Activated T-cell treated with anti-CD3 and anti-CD28 coated beads, Interleukin-2, amount 50 U/mL, for 4 hours (primary cell): Measurements from ENCODE around the gene CDPF1. TPM values are rescaled to one million over a fixed set of nuclear protein-coding genes. Genes with fewer than 3 reads are reported as not detected.
A peak's percentile ranks its signal among the peaks of the same experiment; 100 is the strongest.

ENCODE experiments used
- ATAC-seq, 2 donors: fragments of 200-7000 bp; cut with Tn5 transposase; one replicate each; pipeline ENCODE4 v1.10.0; 2021
- DNase-seq: peaks from one replicate; pipeline ENCODE4 v3.0.0-alpha.2; 2020
- H3K27me3 Mint-ChIP-seq: one replicate; pipeline ENCODE4 v1.8.0; 2021; ENCODE audit warnings: low read depth, mixed read lengths
- H3K36me3 Mint-ChIP-seq: one replicate; pipeline ENCODE4 v1.8.0; 2022; ENCODE audit warnings: mixed read lengths; ENCODE audit not compliant: insufficient read depth
- H3K4me1 Mint-ChIP-seq: one replicate; pipeline ENCODE4 v1.8.0; 2021; ENCODE audit warnings: low read depth, mixed read lengths
- H3K4me3 Mint-ChIP-seq: one replicate; pipeline ENCODE4 v1.8.0; 2021; ENCODE audit warnings: mild to moderate bottlenecking, moderate library complexity, mixed read lengths
- H3K9me3 Mint-ChIP-seq: one replicate; pipeline ENCODE4 v1.8.0; 2021; ENCODE audit warnings: mixed read lengths
- total RNA-seq, 3 donors: library from RNA; stranded (reverse); gene quantifications; one replicate each; pipeline ENCODE4 v1.2.1, GENCODE V29; 2021

Gene CDPF1
- total RNA-seq, 3 donors from 2014 or later = 5.8 to 10.6 (median 8.9) TPM

DNA sequence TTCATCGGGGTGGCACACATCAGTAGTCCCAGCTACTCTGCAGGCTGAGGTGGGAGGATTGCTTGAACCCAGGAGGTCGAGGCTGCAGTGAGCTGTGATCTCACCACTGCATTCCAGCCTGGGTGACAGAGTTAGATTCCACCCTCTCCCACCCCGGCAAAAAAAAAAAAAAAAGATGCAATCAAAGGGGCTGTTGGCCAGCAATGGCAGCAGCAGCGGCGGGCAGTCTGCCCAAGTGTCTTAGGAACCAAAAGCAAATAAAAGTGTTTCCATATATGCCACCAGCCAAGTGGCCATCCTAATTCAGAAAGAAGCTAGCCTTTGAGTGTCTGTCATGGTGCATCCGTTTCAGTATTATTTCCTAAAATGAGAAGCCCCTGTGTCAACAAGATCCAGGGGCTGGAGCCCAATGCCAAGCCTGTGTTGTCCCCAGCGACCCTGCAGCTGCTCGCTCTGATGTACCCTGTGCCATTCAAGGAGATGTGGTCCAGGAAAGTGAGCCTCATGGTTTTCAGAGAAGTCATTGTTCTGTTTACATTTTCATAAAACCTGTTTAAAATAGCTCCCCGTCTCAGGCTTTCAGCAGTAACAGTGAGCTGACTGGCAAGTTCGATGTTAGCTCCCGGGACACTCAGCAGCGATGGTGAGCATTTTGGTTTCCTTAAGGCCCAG, 12.5 kb downstream of the CDPF1 start:
- no peaks in the 10 kb centered on the region for H3K9me3 Mint-ChIP-seq
- no peaks in the 10 kb centered on the region for H3K27me3 Mint-ChIP-seq
- DNase-seq (no peak), ATAC-seq (no peak)
- no peak overlapping the region for H3K4me3 Mint-ChIP-seq
- H3K36me3 Mint-ChIP-seq = peaks cover 13% of the 10 kb centered on the region
- peaks cover 17% of the 10 kb centered on the region for H3K4me1 Mint-ChIP-seq

- no peaks in the 10 kb centered on the region for H3K9me3 Mint-ChIP-seq
- H3K4me1 Mint-ChIP-seq = peaks cover 10% of the 10 kb centered on the region
- no peak overlapping the region for H3K4me3 Mint-ChIP-seq
- peaks cover 18% of the 10 kb centered on the region for H3K36me3 Mint-ChIP-seq
- no peak for DNase-seq
- no peaks in the 10 kb centered on the region for H3K27me3 Mint-ChIP-seq
- ATAC-seq = no peak
These were observed 15.1 kb downstream of the CDPF1 start for GRCh38 chr22:46234969-46235368.

- ATAC-seq (no peak), DNase-seq (no peak)
- Mint-ChIP-seq H3K9me3 (no peaks in the 10 kb centered on the region), H3K4me1 (no peaks in the 10 kb centered on the region), H3K4me3 (no peak overlapping the region), H3K27me3 (no peaks in the 10 kb centered on the region), H3K36me3 (peaks cover 17% of the 10 kb centered on the region)
These were observed 16.9 kb downstream of the CDPF1 start for GRCh38 chr22:46233231-46233630.

GRCh38 chr22:46230262-46230901, 19.7 kb downstream of the CDPF1 start:
- DNase-seq = no peak
- H3K36me3 Mint-ChIP-seq = peaks cover 17% of the 10 kb centered on the region
- no peak overlapping the region for H3K4me3 Mint-ChIP-seq
- H3K4me1 Mint-ChIP-seq = no peaks in the 10 kb centered on the region
- ATAC-seq = no peak
- H3K9me3 Mint-ChIP-seq = no peaks in the 10 kb centered on the region
- no peaks in the 10 kb centered on the region for H3K27me3 Mint-ChIP-seq

- H3K36me3 Mint-ChIP-seq = peaks cover 12% of the 10 kb centered on the region
- DNase-seq (no peak), ATAC-seq (no peak)
- H3K4me3 Mint-ChIP-seq = no peak overlapping the region
- H3K4me1 Mint-ChIP-seq = no peaks in the 10 kb centered on the region
- H3K27me3 Mint-ChIP-seq = no peaks in the 10 kb centered on the region
- H3K9me3 Mint-ChIP-seq = no peaks in the 10 kb centered on the region
These were observed 20.4 kb downstream of the CDPF1 start for GRCh38 chr22:46229701-46230100.

DNA sequence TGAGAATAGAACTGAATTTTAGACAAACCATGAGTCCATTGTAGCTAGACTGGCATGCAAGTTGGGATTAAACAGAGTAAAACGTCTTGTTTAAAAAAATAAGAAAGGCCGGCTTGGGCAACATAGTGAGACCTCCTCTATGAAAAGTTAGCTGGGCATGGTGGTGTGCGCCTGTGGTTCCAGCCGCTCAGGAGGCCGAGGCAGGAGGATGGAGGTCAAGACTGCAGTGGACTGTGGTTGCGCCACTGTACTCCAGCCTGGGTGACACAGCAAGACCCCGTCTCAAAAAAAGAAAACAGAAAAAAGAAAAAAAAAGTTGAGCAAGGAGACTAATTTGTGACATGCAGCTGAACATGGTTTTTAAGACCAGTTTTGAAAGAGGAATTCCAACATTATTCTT, 23.5 kb downstream of the CDPF1 start:
- DNase-seq (no peak), ATAC-seq (no peak)
- no peaks in the 10 kb centered on the region for H3K4me1 Mint-ChIP-seq
- no peak overlapping the region for H3K4me3 Mint-ChIP-seq
- no peaks in the 10 kb centered on the region for H3K27me3 Mint-ChIP-seq
- no peaks in the 10 kb centered on the region for H3K9me3 Mint-ChIP-seq
- H3K36me3 Mint-ChIP-seq = peaks cover 11% of the 10 kb centered on the region

- Mint-ChIP-seq H3K9me3 (no peaks in the 10 kb centered on the region), H3K4me3 (no peak overlapping the region)
These were observed 24.5 kb downstream of the CDPF1 start for GRCh38 chr22:46225631-46226030.

DNA sequence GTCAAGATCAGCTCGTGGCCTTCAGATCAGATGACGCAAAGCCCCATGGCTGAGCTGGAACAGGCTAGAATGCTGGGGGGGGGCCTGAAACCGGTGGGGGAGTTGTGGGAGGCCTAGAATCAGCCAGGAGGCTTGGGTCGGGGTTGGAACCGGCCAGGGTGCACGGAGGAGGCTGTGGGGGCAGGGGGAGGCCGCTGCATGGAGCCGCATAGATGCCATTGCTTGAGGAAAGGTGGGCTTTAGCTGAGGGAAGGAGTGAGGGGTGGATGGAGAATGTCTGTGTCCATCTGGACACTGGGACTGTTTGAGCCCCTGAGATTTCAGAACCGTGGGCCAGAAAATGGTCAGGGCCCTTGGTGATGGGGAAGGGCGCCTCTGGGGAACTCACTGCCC, 25.2 kb downstream of the CDPF1 start:
- ATAC-seq = no peak
- Mint-ChIP-seq H3K4me3 (no peak overlapping the region), H3K4me1 (no peaks in the 10 kb centered on the region), H3K9me3 (no peaks in the 10 kb centered on the region), H3K27me3 (no peaks in the 10 kb centered on the region), H3K36me3 (peaks cover 16% of the 10 kb centered on the region)
- DNase-seq = no peak

More at GRCh38 chr22:46225631-46226030, 24.5 kb downstream of the CDPF1 start:
- Mint-ChIP-seq H3K4me1 (no peaks in the 10 kb centered on the region), H3K27me3 (no peaks in the 10 kb centered on the region), H3K36me3 (peaks cover 16% of the 10 kb centered on the region)
- DNase-seq (no peak), ATAC-seq (no peak)

- H3K4me1 Mint-ChIP-seq = peaks cover 3% of the 10 kb centered on the region
- ATAC-seq = no peak
- DNase-seq = no peak
- H3K9me3 Mint-ChIP-seq = no peaks in the 10 kb centered on the region
- no peak overlapping the region for H3K4me3 Mint-ChIP-seq
- H3K27me3 Mint-ChIP-seq = no peaks in the 10 kb centered on the region
- peaks cover 20% of the 10 kb centered on the region for H3K36me3 Mint-ChIP-seq
These were observed 25.8 kb downstream of the CDPF1 start for GRCh38 chr22:46224044-46224897.

DNA sequence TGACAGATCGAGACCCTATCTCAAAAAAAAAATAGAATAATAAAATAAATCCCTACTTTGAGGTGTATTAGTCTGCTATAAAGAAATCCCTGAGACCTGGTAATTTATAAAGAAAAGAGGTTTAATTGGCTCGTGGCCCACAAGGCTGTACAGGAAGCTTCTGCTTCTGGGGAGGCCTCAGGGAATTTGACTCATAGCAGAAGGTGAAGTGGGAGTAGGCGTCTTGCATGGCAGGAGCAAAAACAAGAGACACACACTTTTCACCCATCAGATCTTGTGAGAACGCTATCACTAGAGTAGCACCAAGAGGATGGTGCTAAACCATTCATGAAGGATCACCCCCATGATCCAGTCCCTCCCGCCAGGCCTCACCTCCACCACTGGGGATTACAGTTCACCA, 29.2 kb downstream of the CDPF1 start:
- DNase-seq = no peak
- ATAC-seq = no peak
- Mint-ChIP-seq H3K4me1 (peaks cover 3% of the 10 kb centered on the region), H3K9me3 (no peaks in the 10 kb centered on the region), H3K36me3 (peaks cover 25% of the 10 kb centered on the region), H3K27me3 (no peaks in the 10 kb centered on the region), H3K4me3 (no peak overlapping the region)

- Mint-ChIP-seq H3K36me3 (peaks cover 23% of the 10 kb centered on the region), H3K9me3 (no peaks in the 10 kb centered on the region), H3K27me3 (no peaks in the 10 kb centered on the region), H3K4me3 (no peak overlapping the region), H3K4me1 (peaks cover 3% of the 10 kb centered on the region)
- ATAC-seq (no peak), DNase-seq (no peak)
These were observed 30.5 kb downstream of the CDPF1 start for GRCh38 chr22:46219636-46220035.

DNA sequence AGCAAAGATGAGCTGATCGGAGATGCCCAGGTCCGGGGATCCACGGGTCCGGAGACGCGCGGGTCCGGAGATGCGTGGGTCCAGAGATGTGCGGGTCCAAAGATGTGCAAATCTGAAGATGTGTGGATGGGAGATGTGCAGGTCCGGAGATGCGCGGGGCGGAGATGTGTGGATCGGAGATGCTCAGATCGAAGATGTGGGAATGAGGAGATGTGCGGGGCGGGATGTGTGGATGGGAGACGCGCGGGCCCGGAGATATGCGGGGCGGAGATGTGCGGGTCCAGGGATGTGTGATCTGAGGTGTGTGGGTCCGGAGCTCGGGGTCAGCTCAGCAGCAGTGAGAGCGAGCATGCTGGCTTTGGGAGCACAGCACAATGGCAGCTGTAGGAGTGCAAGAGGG, 35.5 kb downstream of the CDPF1 start:
- peaks cover 41% of the 10 kb centered on the region for H3K36me3 Mint-ChIP-seq
- H3K4me3 Mint-ChIP-seq = no peak overlapping the region
- H3K4me1 Mint-ChIP-seq = peaks cover 3% of the 10 kb centered on the region
- H3K9me3 Mint-ChIP-seq = peaks cover under 1% of the 10 kb centered on the region
- no peaks in the 10 kb centered on the region for H3K27me3 Mint-ChIP-seq
- DNase-seq (no peak), ATAC-seq (no peak)

- Mint-ChIP-seq H3K4me1 (no peaks in the 10 kb centered on the region), H3K36me3 (peaks cover 41% of the 10 kb centered on the region), H3K4me3 (no peak overlapping the region), H3K27me3 (no peaks in the 10 kb centered on the region), H3K9me3 (peaks cover 5% of the 10 kb centered on the region)
- ATAC-seq (no peak), DNase-seq (no peak)
These were observed 35.9 kb downstream of the CDPF1 start for GRCh38 chr22:46214149-46214548.

DNA sequence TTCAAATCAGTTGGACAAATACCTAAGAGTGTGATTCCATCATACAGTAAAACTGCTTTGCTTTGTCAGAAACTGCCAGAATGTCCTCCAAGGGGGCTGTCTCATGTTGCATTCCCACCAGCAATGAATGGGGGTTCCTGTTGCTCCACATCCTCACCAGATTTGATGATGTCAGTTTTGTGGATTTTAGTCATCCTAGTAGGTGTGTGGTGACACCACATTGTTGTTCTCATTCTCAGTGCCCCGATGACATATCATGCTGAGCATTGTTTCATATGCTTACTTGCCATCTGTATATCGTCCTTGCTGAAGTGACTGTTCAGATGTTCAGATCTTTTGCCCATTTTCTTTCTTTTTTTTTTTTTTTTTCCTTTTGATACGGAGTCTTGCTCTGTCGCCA, 37.0 kb downstream of the CDPF1 start:
- no peak for DNase-seq
- H3K4me1 Mint-ChIP-seq = no peaks in the 10 kb centered on the region
- ATAC-seq = peak; percentile 32 to 62
- H3K4me3 Mint-ChIP-seq = no peak overlapping the region
- H3K27me3 Mint-ChIP-seq = no peaks in the 10 kb centered on the region
- H3K9me3 Mint-ChIP-seq = peaks cover 14% of the 10 kb centered on the region
- peaks cover 49% of the 10 kb centered on the region for H3K36me3 Mint-ChIP-seq
